HEK293T (cell line): Measurements from ENCODE around the gene TMEM9B.

Source experiments
- CTCF ChIA-PET: fragments of 350-600 bp; formaldehyde crosslinking; extraction: SDS; loops from one replicate; lab custom pipeline; 2021; ENCODE audit warnings: antibody characterized with exemption, inconsistent platforms; lab: Yijun Ruan, JAX
- POLR2A ChIA-PET: fragments of 350-600 bp; formaldehyde crosslinking; extraction: SDS; loops from one replicate; lab custom pipeline; 2020; ENCODE audit warnings: antibody characterized with exemption, inconsistent platforms; lab: Yijun Ruan, JAX
- DNase-seq: peaks from one replicate; pipeline ENCODE4 v3.0.0; 2012; ENCODE audit warnings: mixed read lengths; ENCODE audit errors: extremely low spot score
- ARNT ChIP-seq: fragments of 450-650 bp; IDR thresholded peaks from 2 replicates; pipeline ENCODE4 v1.6.1; 2017; ENCODE audit warnings: mild to moderate bottlenecking
- BHLHE40 ChIP-seq: fragments of 450-650 bp; IDR thresholded peaks from 2 replicates; pipeline ENCODE4 v1.6.1; 2016; ENCODE audit warnings: mild to moderate bottlenecking, moderate library complexity, borderline replicate concordance
- CTBP1 ChIP-seq: fragments of 450-650 bp; IDR thresholded peaks from 2 replicates; pipeline ENCODE4 v1.6.1; 2016; ENCODE audit warnings: borderline replicate concordance
- ELF4 ChIP-seq: fragments of 450-650 bp; IDR thresholded peaks from 2 replicates; pipeline ENCODE4 v1.6.1; 2017; ENCODE audit warnings: antibody characterized with exemption
- FOXA1 ChIP-seq: fragments of 450-650 bp; IDR thresholded peaks from 2 replicates; pipeline ENCODE4 v1.6.1; 2016; ENCODE audit warnings: mild to moderate bottlenecking
- FOXK2 ChIP-seq: fragments of 450-650 bp; IDR thresholded peaks from 2 replicates; pipeline ENCODE4 v1.6.1; 2016; ENCODE audit warnings: mild to moderate bottlenecking
- FOXM1 ChIP-seq: fragments of 450-650 bp; IDR thresholded peaks from 2 replicates; pipeline ENCODE4 v1.6.1; 2017; ENCODE audit warnings: mild to moderate bottlenecking, borderline replicate concordance
- HDGF ChIP-seq: fragments of 450-650 bp; IDR thresholded peaks from 2 replicates; pipeline ENCODE4 v1.6.1; 2017; ENCODE audit warnings: antibody characterized with exemption, borderline replicate concordance
- L3MBTL2 ChIP-seq: fragments of 450-650 bp; conservative IDR thresholded peaks from 2 replicates; pipeline ENCODE4 v1.6.1; 2016; ENCODE audit warnings: mild to moderate bottlenecking
- LEF1 ChIP-seq: fragments of 450-650 bp; IDR thresholded peaks from 2 replicates; pipeline ENCODE4 v1.6.1; 2017; ENCODE audit warnings: mild to moderate bottlenecking, borderline replicate concordance
- NFRKB ChIP-seq: fragments of 450-650 bp; IDR thresholded peaks from 2 replicates; pipeline ENCODE4 v1.6.1; 2016; ENCODE audit warnings: mild to moderate bottlenecking, moderate library complexity
- SP1 ChIP-seq: fragments of 450-650 bp; IDR thresholded peaks from 2 replicates; pipeline ENCODE4 v1.6.1; 2017
- SUZ12 ChIP-seq: fragments of 450-650 bp; IDR thresholded peaks from 2 replicates; pipeline ENCODE4 v1.6.1; 2016; ENCODE audit warnings: mild to moderate bottlenecking
- TARDBP ChIP-seq: fragments of 450-650 bp; IDR thresholded peaks from 2 replicates; pipeline ENCODE4 v1.6.1; 2016
- ZNF384 ChIP-seq: fragments of 450-650 bp; IDR thresholded peaks from 2 replicates; pipeline ENCODE4 v1.6.1; 2016
- TF ChIP-seq, protein P1 (sequence below): fragments of 450-650 bp; IDR thresholded peaks from 2 replicates; pipeline ENCODE4 v1.6.1; 2016

Gene TMEM9B

DNA sequence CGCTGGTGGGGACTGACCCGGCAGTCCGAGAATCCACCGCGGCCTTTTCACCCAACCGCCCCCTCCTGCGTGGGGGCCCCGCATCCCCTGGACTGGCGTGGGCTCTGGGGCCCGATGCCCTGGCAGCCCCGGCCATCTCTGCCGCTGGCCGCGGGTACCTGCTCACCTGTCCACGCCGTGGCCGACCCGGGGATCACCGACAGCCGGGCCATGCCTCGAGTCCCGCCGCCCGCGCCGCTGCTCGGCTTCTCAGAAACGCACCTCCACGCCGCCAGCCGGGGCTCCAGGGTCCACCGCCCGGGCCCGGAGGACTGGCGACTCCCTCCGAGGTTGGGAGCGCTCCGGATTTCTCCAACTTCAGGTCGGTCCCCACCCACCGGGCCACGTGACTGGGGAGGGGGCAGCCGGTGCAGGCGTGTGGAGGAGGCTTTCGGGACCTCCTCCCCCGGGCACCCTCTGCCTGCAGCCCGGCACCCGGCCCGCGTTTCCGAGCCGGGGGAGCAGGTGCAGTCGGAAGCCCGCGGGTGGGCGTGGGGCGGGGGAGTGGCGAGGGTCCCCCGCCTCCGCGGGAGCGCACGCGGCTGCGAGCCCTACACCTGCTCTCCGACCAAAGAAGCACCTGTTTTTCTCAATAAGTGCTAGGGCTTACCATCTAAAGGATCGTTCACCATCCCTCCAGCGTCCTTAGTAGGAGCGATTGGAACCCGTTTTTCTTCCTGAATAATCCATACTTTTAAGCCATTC, 40.1 kb upstream of the TMEM9B start:
- POLR2A ChIA-PET: interaction anchor here (1.2 to 1.3 kb wide), 4 partner anchors 10 to 130 kb away, joined by 3 to 4 read pairs (median 4); no protein-coding TSS in a partner anchor
- no peak for DNase-seq
- CTCF ChIA-PET: interaction anchor here (2.5 kb wide), 1 partner anchor 11 kb away, joined by 14 read pairs; no protein-coding TSS in a partner anchor
- TF ChIP-seq HDGF (no peak), CTBP1 (no peak), FOXA1 (no peak), TARDBP (no peak), BHLHE40 (no peak)

DNA sequence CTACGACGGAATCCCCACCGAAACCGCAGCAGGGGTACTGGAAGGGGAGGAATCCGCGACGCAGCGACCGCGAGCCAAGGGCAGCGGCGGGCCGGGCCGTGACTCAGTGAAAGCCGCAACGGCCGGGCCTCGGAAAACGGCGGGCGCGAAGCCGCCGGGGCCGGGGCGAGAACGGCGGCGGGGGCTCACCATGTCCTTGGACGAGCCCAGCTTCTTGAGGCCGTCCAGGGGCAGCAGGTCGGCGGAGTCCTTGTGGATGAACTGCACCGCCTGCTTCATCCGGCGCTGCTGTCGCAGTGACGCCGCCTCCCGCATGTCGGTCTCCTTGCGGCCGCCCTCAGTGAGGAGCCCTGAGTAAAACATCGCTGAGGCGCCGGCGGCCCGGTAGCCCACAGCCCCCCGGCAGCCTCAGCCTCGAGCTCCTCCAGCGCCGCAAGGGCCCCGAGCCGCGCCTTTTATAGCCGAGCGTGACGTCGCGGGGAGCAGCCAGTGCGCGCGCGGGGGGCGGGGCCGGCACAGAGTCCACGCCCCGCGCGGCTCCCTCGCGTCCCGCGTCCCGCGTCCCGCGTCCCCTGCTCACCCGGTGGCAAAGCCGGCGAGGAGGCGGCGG, 39.4 kb upstream of the TMEM9B start, which contains the start of gene NRIP3:
NRIP3 (minus strand) TSS at position 429 of the 610 bp plus-strand sequence; CDS start at position 363, 66 bp downstream.
- TF ChIP-seq HDGF (peak; percentile 53; the same call in 1 of the 2 replicates), L3MBTL2 (peak; percentile 96), SUZ12 (no peak)
- POLR2A ChIA-PET: interaction anchor here (0.9 to 1.3 kb wide), 5 partner anchors 10 to 130 kb away, joined by 3 to 4 read pairs (median 3); no protein-coding TSS in a partner anchor
- DNase-seq: peak; percentile 86
- CTCF ChIA-PET: interaction anchor here (0.6 to 2.5 kb wide), 2 partner anchors 10 to 12 kb away, joined by 3 to 14 read pairs; no protein-coding TSS in a partner anchor

DNA sequence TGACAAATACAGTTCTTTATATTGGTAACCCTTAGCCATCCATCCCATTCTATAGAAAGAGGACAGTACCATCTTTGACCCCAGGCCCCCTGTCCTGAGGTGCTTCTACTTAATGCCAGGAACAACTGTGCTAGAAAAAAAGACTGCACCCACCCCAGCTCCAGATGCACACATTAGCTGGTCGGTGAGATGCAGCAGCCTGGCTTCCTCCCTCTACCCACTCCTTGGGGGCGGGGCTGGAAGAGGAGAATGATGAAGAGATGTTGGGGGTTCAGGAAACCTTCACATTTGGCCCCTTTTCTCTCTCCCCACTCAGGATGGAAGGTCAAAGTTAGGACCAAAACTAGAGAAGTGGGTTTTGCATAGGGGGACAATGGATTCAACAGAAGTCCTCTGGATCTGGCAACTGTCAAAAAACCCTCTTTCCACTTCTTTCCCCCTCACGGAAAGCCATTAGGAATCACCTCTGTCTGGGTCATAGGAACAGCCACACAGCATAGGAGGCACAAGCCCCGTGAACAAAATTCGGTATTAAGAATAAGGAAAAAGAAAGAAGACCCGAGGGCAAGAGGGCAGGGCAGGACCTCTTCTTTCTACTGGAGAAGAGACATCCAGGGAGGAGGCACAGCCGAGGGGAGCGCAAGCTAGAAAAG, 38.8 kb upstream of the TMEM9B start:
- no peak for TF ChIP-seq ELF4
- no peak for TF ChIP-seq L3MBTL2
- TF ChIP-seq TARDBP: no peak
- no peak for TF ChIP-seq ZNF384
- no peak for TF ChIP-seq FOXK2
- TF ChIP-seq ARNT: no peak
- no peak for TF ChIP-seq CTBP1
- no peak for TF ChIP-seq FOXA1
- no peak for TF ChIP-seq FOXM1
- TF ChIP-seq BHLHE40: no peak
- no peak for TF ChIP-seq SP1
- no peak for TF ChIP-seq SUZ12
- TF ChIP-seq, protein P1, sequence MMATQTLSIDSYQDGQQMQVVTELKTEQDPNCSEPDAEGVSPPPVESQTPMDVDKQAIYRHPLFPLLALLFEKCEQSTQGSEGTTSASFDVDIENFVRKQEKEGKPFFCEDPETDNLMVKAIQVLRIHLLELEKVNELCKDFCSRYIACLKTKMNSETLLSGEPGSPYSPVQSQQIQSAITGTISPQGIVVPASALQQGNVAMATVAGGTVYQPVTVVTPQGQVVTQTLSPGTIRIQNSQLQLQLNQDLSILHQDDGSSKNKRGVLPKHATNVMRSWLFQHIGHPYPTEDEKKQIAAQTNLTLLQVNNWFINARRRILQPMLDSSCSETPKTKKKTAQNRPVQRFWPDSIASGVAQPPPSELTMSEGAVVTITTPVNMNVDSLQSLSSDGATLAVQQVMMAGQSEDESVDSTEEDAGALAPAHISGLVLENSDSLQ: no peak
- no peak for TF ChIP-seq HDGF
- TF ChIP-seq LEF1: no peak
- TF ChIP-seq NFRKB: no peak
- no peak for DNase-seq
- ChIA-PET CTCF (interaction anchor here (0.6 to 2.5 kb wide), 4 partner anchors 9 to 134 kb away, joined by 3 to 14 read pairs (median 3); no protein-coding TSS in a partner anchor), POLR2A (interaction anchor here (0.9 to 1.3 kb wide), 5 partner anchors 9 to 129 kb away, joined by 3 to 4 read pairs (median 3); no protein-coding TSS in a partner anchor)

DNA sequence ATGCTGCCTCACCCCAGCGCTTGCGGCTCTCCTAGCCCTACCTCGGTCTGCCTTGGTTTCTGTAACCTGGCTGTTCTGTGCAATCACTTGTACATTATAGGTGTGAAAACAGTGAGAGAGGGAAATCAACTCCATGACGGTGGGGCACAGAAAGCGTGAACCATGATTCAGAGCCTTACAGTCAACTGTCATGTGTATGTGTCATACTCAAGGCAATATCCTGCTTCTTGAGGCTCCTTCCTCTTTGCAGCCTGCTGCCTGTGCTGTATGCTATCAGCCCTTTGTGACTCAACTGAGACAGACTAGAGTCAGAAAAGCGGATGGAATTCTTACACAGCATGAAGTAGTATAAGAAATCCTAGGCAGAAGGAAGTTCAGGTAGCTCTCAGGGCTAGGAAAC, 37.5 kb upstream of the TMEM9B start:
- no peak for DNase-seq
- POLR2A ChIA-PET: no interaction called here
- CTCF ChIA-PET: interaction anchor here (1.1 to 2.5 kb wide), 2 partner anchors 14 to 136 kb away, joined by 3 to 14 read pairs; no protein-coding TSS in a partner anchor
- TF ChIP-seq LEF1 (no peak), ARNT (no peak), ZNF384 (no peak), CTBP1 (no peak)

- TF ChIP-seq FOXM1 (no peak), ARNT (no peak), CTBP1 (no peak), FOXK2 (no peak), TARDBP (no peak), ZNF384 (no peak), NFRKB (no peak), FOXA1 (no peak), BHLHE40 (no peak)
Measured at GRCh38 chr11:8998017-8998416, 33.8 kb upstream of the TMEM9B start.

GRCh38 chr11:8997451-8997850, 33.2 kb upstream of the TMEM9B start:
- POLR2A ChIA-PET: no interaction called here
- CTCF ChIA-PET: no interaction called here
- TF ChIP-seq CTBP1 (no peak), TARDBP (no peak), FOXM1 (no peak), FOXK2 (no peak), ZNF384 (no peak), BHLHE40 (no peak), L3MBTL2 (no peak), LEF1 (no peak), ARNT (no peak)
- TF ChIP-seq, protein P1: no peak
- no peak for DNase-seq

More at GRCh38 chr11:8998017-8998416, 33.8 kb upstream of the TMEM9B start:
- ChIA-PET POLR2A (no interaction called here), CTCF (no interaction called here)
- no peak for DNase-seq
